Stimulated activated CD8-positive, alpha-beta memory T cell treated with anti-CD3 and anti-CD28 coated beads, Interleukin-12 subunit alpha, Interleukin-12 subunit beta, amount 100 ng/mL, for 1 hour (primary cell): Measurements from ENCODE around the gene RSAD2.
"Not testable (repeated sequence)": the region's sequence is repeated elsewhere in the genome, so short reads cannot be mapped to it uniquely, and the experiment has no call there.

Experiments used
- DNase-seq: peaks from one replicate; pipeline ENCODE4 v3.0.0-alpha.2; 2020; ENCODE audit warnings: low read depth

RSAD2 gene

DNA sequence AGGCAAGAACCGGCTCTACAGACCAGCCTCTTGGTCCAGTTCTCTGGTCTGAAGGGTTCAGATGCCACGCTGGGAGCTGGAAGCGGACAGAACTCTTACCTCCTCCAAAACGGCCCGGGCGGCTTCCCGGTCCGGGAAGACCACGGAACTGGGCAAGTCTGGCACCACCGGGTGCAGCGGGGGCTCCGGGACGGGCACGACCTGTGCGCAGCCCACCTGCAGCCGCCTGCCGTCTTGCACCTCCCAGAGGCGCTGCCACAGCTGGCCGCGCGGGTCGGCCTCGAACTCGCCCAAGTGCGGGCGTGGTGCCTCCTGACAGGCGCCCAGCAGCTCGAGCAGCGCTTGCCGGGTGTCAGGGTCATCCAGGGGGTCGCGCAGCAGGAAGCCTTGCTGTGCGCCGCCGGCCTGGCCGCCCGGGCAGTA, 12.6 kb upstream of the RSAD2 start:
- DNase-seq, result no peak

- peak; percentile 72 for DNase-seq
Observed at GRCh38 chr2:6865346-6866274, 12.0 kb upstream of the RSAD2 start, which contains the start of gene CMPK2. Gene CMPK2 (minus strand): TSS chr2:6865907. CDS start chr2:6865696, 211 bp downstream.

DNA sequence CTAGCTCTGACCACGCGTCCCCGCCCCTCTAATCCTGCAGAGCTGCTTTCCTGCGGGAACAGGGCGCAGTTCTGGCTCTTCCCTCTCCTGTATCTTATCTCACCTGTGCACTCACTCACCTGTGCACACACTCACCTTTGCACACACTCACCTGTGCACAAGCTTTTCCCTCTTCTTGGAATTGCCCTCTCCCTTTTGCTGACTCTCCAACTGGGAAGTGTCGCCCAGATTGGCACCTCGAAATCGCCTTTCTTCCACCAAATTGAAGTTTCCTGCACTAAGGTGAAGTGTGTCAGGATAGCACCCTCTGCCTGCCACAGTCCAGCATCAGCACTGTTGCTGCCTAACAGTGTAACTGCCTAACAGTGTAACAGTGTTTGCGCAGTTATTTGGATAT, 11.3 kb upstream of the RSAD2 start:
- DNase-seq, result peak; percentile 40

- no peak for DNase-seq
Observed at GRCh38 chr2:6866982-6867381, 10.6 kb upstream of the RSAD2 start.

DNA sequence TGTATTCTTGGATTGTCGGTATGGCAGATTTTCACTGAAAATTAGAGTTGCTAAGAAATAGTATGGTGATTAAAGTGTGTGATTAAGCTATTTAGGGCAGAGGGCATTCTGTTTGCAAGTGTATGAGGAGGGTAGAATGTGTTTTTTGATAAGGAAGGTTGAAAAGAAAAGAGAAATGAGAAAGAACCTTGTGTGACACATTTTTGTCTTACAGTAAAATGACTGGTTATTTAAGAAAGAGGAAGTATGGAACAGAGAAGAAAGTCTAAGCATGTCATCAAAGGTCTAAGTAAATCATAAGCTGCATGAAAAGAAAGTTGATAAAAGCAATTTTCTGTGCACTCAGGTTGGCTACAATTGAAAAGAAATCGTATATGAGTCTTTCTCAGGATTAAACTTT, 5.2 kb upstream of the RSAD2 start:
- no peak for DNase-seq

- no peak for DNase-seq
Observed at GRCh38 chr2:6874032-6874431, 3.5 kb upstream of the RSAD2 start.

DNA sequence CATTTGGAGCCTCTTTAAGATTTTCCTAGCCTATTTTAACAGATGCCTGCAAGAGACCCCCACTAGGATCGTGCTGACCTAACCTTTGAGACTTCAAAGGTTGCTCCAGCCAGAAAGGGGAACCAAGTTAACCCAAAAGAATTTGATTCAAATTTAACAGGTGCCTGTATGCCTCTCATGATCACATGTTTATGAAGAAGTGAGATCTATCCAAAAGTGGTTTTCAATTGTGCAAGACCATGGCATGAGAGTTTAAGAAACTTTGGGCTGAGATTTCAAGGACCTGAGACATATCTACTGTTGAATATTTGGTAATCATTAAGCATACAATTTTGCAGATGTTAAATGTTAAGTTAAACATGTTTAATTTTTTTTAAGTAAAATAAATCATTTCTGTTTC, 1.3 kb upstream of the RSAD2 start:
- no peak for DNase-seq

DNA sequence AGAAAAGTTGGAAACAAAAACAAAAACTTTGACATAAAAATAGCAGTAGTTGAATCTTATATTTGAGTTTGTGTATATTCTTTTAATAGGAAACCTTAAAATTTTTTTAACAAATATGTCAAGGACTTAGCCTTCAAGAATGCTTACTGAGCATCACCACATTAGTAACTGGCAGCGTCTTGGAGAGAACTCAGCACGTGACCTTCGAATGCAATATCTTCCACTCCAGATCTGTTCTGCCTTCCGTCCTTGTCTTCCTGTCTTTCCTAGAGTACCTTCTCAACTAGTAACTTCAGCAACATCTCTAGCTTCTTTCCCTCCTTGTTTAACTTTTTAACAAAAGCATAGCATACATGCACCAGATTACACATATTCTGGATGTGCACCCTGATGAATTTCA, 972 bp downstream of the RSAD2 start:
- DNase-seq, result no peak

GRCh38 chr2:6879011-6879410, 1.4 kb downstream of the RSAD2 start:
- no peak for DNase-seq

DNA sequence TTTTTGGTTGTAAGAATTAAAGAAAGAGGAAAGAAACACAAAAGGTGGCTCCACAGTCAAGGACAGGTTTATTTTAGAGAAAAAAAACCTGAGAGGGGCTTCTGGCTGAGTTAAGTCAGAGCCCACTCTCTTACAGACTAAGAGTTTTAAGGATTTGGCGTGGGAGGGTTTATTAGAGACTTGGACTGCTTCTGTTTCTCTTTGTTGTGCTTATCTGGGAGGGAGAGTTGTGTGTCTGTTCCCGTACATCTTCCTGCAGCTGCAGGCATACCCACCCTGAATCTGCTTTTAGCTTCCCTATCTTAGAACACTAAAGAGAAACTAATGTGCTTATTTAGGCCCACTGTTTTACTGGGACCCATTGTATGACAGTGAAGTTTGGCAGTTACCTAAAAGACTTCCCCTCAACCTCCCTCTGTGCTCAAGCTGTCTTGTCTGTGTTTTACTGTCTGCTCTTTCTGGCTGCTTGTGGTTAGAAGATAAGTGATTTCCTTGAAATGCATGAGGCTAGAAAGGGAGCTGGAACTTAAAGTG, 2.7 kb downstream of the RSAD2 start:
- DNase-seq, result no peak

DNA sequence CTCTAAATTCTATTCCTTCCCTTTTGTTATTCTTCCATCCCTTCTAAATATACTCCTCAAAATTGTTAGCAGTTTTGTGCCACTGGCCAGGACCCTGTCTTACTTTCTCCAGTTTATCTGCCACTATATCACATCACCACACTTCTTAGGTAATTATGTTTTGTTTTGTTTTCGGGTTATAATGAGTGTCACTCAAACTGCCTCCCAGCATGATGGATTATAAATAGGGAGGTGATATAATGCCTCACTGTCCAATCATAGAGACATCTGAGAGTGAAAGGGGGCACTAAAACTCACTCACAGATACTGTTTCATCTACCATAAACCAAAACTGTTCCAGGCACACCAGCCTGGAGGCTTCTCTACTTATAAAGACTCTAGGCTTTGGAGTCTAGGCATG, 3.5 kb downstream of the RSAD2 start:
- DNase-seq, result no peak

DNA sequence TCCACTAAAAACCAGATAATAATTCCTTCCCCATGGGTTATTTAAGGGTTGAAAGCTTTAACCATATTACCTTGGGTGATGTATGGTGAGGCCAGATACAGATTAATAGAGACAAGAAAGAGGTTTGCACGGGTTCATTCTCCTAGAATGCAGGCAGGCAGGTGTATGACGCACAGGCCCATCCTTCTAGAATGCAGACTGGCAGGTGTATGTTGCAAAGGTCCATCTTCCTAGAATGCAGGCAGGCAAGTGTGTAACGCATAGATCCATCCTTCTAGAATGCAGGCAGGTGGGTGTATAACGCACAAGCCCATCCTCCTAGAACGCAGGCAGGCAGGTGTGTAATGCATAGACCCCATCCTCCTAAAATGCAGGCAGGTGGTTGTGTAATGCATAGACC, 3.9 kb downstream of the RSAD2 start:
- no peak for DNase-seq

GRCh38 chr2:6883448-6884122, 6.0 kb downstream of the RSAD2 start:
- no peak for DNase-seq

GRCh38 chr2:6885551-6885950, 8.0 kb downstream of the RSAD2 start:
- DNase-seq, result no peak

- DNase-seq, result no peak
Observed at GRCh38 chr2:6885968-6886367, 8.4 kb downstream of the RSAD2 start.

GRCh38 chr2:6887751-6888192, 10.2 kb downstream of the RSAD2 start:
- DNase-seq, result no peak

DNA sequence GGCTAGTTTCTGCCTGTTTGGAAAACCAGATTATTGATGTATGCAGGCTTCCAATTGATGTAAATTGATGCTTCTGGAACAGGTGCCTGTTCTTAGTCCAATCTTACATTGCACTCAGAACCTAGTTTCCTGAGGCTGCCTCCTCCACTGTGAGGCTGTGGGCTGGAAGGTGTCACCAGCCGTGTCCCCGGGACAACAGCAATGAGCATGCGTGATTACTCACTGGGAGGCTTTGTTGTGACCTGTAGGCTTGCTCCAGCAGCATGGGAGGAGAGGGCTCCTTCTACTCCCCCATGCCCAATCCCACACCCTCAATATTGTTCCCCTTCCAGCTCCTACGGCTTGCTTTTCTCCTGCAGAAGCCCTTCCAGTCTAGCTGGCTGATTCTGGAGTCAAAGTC, 11.1 kb downstream of the RSAD2 start:
- DNase-seq, result no peak

- DNase-seq, result no peak
Observed at GRCh38 chr2:6893876-6894482, 16.4 kb downstream of the RSAD2 start.

DNA sequence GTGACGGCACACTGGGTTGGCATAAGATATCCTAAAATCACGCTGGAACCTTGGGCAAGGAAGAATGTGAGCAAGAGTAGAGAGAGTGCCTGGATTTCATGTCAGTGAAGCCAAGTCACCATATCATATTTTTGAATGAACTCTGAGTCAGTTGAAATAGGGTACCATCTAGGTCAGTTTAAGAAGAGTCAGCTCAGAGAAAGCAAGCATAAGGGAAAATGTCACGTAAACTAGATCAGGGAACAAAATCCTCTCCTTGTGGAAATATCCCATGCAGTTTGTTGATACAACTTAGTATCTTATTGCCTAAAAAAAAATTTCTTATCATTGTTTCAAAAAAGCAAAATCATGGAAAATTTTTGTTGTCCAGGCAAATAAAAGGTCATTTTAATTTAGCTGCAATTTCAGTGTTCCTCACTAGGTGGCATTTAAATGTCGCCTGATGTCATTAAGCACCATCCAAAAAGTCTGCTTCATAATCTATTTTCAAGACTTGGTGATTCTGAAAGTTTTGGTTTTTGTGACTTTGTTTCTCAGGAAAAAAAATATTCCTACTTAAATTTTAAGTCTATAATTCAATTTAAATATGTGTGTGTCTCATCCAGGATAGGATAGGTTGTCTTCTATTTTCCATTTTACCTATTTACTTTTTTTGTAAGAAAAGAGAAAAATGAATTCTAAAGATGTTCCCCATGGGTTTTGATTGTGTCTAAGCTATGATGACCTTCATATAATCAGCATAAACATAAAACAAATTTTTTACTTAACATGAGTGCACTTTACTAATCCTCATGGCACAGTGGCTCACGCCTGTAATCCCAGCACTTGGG, 19.6 kb downstream of the RSAD2 start:
- no peak for DNase-seq

GRCh38 chr2:6902581-6902980, 25.0 kb downstream of the RSAD2 start:
- not testable (repeated sequence) for DNase-seq

DNA sequence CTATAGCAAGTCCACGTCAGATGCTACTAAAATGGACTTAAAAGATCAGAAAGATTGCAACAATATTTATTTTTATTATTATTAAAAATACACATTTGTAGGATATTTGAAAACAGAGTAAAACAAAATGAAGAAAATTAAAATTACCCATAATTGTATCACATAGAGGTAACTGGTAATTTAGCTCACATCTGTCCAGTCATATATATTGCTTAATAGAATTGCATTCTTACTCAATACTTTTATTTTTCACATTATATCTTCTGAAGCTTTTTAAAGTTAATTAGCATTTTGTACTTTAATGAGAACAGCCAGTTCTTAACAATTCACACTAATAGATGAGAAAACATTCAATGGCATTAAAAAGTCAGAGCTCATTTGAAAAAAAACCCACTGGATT, 28.1 kb downstream of the RSAD2 start:
- DNase-seq, result no peak
